GM12865 (cell line): ENCODE results near the gene GRB2.
"Not testable (repeated sequence)": the region's sequence is repeated elsewhere in the genome, so short reads cannot be mapped to it uniquely, and the experiment has no call there.

ENCODE experiments used
- DNase-seq: peaks from one replicate; pipeline ENCODE4 v3.0.0; 2010; ENCODE audit warnings: low read depth
- H3K4me3 ChIP-seq: 2 replicates; pipeline ENCODE4 v1.5.1; 2011; ENCODE audit warnings: mild to moderate bottlenecking, low read depth, low read length, control low read depth
- CTCF ChIP-seq: IDR thresholded peaks from 2 replicates; pipeline ENCODE4 v1.5.1; 2011; ENCODE audit warnings: low read length, control low read depth, low read depth, inconsistent platforms; ENCODE audit not compliant: insufficient read depth; ENCODE audit errors: missing control alignments

The GRB2 gene

GRCh38 chr17:75287221-75287620 is 118.3 kb downstream of the GRB2 start:
- no peak for TF ChIP-seq CTCF
- no peak for DNase-seq
- H3K4me3 ChIP-seq = peak overlapping the region; percentile 8; the same call in 1 of the 2 replicates

- no peak overlapping the region for H3K4me3 ChIP-seq
- no peak for DNase-seq
- TF ChIP-seq CTCF = no peak
Measured at GRCh38 chr17:75285123-75285522, 120.4 kb downstream of the GRB2 start.

DNA sequence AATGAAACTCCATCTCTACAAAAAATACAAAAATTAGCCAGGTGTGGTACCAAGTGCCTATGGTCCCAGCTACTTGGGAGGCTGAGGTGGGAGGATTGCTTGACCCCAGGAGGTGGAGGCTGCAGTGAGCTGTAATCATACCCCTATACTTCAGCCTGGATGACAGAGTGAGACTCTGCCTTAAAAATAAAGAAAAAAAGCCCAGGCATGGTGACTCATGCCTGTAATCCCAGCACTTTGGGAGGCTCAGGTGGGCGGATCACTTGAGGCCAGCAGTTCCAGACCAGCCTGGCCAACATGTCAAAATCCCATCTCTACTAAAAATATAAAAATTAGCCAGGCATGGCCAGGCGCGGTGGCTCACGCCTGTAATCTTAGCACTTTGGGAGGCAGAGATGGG is 125.3 kb downstream of the GRB2 start:
- not testable (repeated sequence) for H3K4me3 ChIP-seq

GRCh38 chr17:75277664-75278071 is 127.8 kb downstream of the GRB2 start:
- no peak for TF ChIP-seq CTCF
- DNase-seq = no peak
- H3K4me3 ChIP-seq = no peak overlapping the region

More for the DNA sequence above, 125.3 kb downstream of the GRB2 start:
- DNase-seq = not testable (repeated sequence)

- no peak for TF ChIP-seq CTCF
- no peak for DNase-seq
- no peak overlapping the region for H3K4me3 ChIP-seq
Measured at GRCh38 chr17:75273977-75274708, 131.3 kb downstream of the GRB2 start.

- no peak for DNase-seq
- no peak for TF ChIP-seq CTCF
- no peak overlapping the region for H3K4me3 ChIP-seq
Measured at GRCh38 chr17:75272848-75273184, 132.7 kb downstream of the GRB2 start.

DNA sequence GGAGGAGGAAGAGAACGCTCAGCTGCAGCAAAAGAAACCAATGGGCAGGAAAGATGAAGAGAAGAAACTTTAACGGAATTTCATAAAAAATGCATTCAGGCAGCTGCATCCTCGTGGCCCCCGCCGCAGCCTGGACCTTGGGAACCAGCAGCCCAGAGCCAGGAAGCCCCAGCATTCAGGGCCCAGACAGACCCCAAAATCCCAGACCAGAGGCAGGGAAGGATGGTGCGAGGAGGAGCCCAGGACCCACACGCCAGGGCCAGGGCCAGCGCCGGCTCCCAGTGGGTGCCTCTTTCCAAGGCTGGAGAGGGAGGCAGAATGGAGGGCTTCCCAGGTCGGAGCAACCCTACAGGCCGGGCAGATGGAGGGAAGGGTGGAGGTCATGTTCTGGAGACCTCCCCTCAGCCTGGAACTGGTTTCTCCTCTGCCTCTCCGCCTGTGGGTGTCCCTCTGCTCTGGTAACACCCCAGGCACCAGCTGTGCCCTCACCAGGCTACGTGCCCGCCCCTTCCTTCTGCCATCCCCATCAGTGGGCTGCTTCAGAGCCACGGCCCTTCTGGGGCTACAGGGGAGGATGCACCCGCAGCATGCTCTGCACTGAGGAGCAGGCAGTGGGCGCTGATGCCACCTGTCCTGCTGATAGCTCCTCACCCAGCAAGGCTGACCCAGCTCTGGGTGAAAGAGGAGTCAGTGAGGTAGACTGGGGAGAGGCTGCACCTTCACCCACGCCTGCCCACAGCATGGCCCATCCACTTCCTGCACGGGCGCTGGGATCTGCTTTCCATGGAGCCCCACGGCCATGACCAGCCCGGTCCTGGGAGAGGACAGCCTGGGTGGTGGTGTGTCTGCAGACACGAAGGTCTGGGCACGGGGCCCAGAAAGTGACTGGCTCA is 133.3 kb downstream of the GRB2 start:
- H3K4me3 ChIP-seq = peak overlapping the region; percentile 98
- TF ChIP-seq CTCF = no peak
- peak; percentile 47 for DNase-seq
